Stimulated activated naive CD8-positive, alpha-beta T cell treated with anti-CD3 and anti-CD28 coated beads, Interleukin-15, amount 100 ng/mL, for 72 hours (primary cell): ENCODE data around the gene FEM1A.
"Not testable (repeated sequence)": the region's sequence is repeated elsewhere in the genome, so short reads cannot be mapped to it uniquely, and the experiment has no call there.

Experiments
- ATAC-seq: fragments of 150-1000 bp; cut with Tn5 transposase; 2 replicates; pipeline ENCODE4 v1.10.0; 2021; ENCODE audit warnings: mild to moderate bottlenecking, moderate library complexity
- DNase-seq, 2 donors: peaks; one replicate each; pipeline ENCODE4 v3.0.0; 2021 to 2022
- H3K27ac Mint-ChIP-seq, 2 donors: one replicate each; pipeline ENCODE4 v1.8.0; 2022; ENCODE audit warnings: mild to moderate bottlenecking in 2 of 2, mixed read lengths in 2 of 2, moderate library complexity in 2 of 2
- H3K27me3 Mint-ChIP-seq: one replicate; pipeline ENCODE4 v1.8.0; 2022; ENCODE audit warnings: mixed read lengths
- H3K4me1 Mint-ChIP-seq: one replicate; pipeline ENCODE4 v1.8.0; 2022; ENCODE audit warnings: mild to moderate bottlenecking, mixed read lengths
- H3K4me3 Mint-ChIP-seq, 2 donors: one replicate each; pipeline ENCODE4 v1.8.0; 2022; ENCODE audit warnings: mild to moderate bottlenecking in 2 of 2, mixed read lengths in 2 of 2, moderate library complexity in 1 of 2
- H3K9me3 Mint-ChIP-seq, 2 donors: one replicate each; pipeline ENCODE4 v1.8.0; 2022; ENCODE audit warnings: mixed read lengths in 2 of 2

Gene FEM1A

GRCh38 chr19:4844348-4845179, 53.0 kb downstream of the FEM1A start:
- DNase-seq (no peak), ATAC-seq (no peak)
- Mint-ChIP-seq H3K4me3 (no peak overlapping the region), H3K27me3 (no peaks in the 10 kb centered on the region), H3K4me1 (no peaks in the 10 kb centered on the region), H3K9me3 (no peaks in the 10 kb centered on the region), H3K27ac (no peak overlapping the region)

GRCh38 chr19:4845975-4846374, 54.4 kb downstream of the FEM1A start:
- H3K4me1 Mint-ChIP-seq, H3K9me3 Mint-ChIP-seq, H3K4me3 Mint-ChIP-seq, DNase-seq, H3K27me3 Mint-ChIP-seq, ATAC-seq: not testable (repeated sequence)
- peak overlapping the region in 1 of 2 donors; percentile 57 for H3K27ac Mint-ChIP-seq

GRCh38 chr19:4847190-4847973, 55.8 kb downstream of the FEM1A start:
- no peak for ATAC-seq
- Mint-ChIP-seq H3K9me3 (no peaks in the 10 kb centered on the region), H3K4me1 (peaks cover 5% of the 10 kb centered on the region), H3K27me3 (no peaks in the 10 kb centered on the region), H3K27ac (peak overlapping the region in 1 of 2 donors; percentile 42), H3K4me3 (no peak overlapping the region)
- no peak for DNase-seq

GRCh38 chr19:4849019-4849418, 57.5 kb downstream of the FEM1A start:
- H3K27me3 Mint-ChIP-seq: no peaks in the 10 kb centered on the region
- H3K4me3 Mint-ChIP-seq: no peak overlapping the region
- peaks cover 5% of the 10 kb centered on the region for H3K4me1 Mint-ChIP-seq
- DNase-seq: no peak
- ATAC-seq: no peak
- no peaks in the 10 kb centered on the region for H3K9me3 Mint-ChIP-seq
- H3K27ac Mint-ChIP-seq: no peak overlapping the region
